ENCODE measurements around the gene SPAG8. TPM values are rescaled to one million over a fixed set of nuclear protein-coding genes. Genes with fewer than 3 reads are reported as not detected.

The SPAG8 gene
- total RNA-seq, 1 experiment from 2014 or later = 0.50 TPM

GRCh38 chr9:35820076-35820475 is 8.0 kb upstream of the SPAG8 start:
- H2AFZ ChIP-seq (ENCODE audit: low read length) = no peak overlapping the region
- no peak overlapping the region for H2BK120ac ChIP-seq (ENCODE audit: low read depth, low read length, poor library complexity, severe bottlenecking)

More at GRCh38 chr9:35820076-35820475, 8.0 kb upstream of the SPAG8 start:
- Histone ChIP-seq H3K27ac (ENCODE audit: insufficient read length, low read depth, low read length) (no peak overlapping the region), H3K23me2 (ENCODE audit: insufficient read length, low read depth, low read length, poor library complexity, severe bottlenecking) (no peaks in the 10 kb centered on the region), H3K4ac (ENCODE audit: low read depth, low read length) (no peak overlapping the region), H3K4me1 (ENCODE audit: insufficient read depth, low read length) (peaks cover 3% of the 10 kb centered on the region; the same call in 1 of the 2 replicates), H3K56ac (ENCODE audit: insufficient read length, low read depth, low read length) (no peak overlapping the region), H3T11ph (ENCODE audit: low read length) (no peak overlapping the region), H2BK15ac (ENCODE audit: low read depth, low read length) (no peak overlapping the region), H2BK12ac (ENCODE audit: insufficient read length, low read depth, low read length) (no peak overlapping the region), H2BK5ac (ENCODE audit: insufficient read length, low read length) (no peak overlapping the region), H3K27me3 (ENCODE audit: insufficient read depth, low read length) (no peaks in the 10 kb centered on the region), H4K91ac (ENCODE audit: insufficient read length, low read depth, low read length) (no peak overlapping the region), H3K4me2 (ENCODE audit: insufficient read depth, insufficient read length, low read length) (no peak overlapping the region), H3K9ac (ENCODE audit: extremely low read depth, insufficient read length, low read length) (no peak overlapping the region), H3K79me2 (ENCODE audit: insufficient read depth, low read length) (no peaks in the 10 kb centered on the region), H3K18ac (ENCODE audit: insufficient read length, low read depth, low read length) (no peak overlapping the region), H3K9me3 (ENCODE audit: control insufficient read depth, low read depth, low read length) (no peaks in the 10 kb centered on the region), H2BK20ac (ENCODE audit: low read depth, low read length, poor library complexity, severe bottlenecking) (no peak overlapping the region), H3K79me1 (ENCODE audit: insufficient read depth, low read depth, low read length, poor library complexity, severe bottlenecking) (no peaks in the 10 kb centered on the region), H4K5ac (ENCODE audit: insufficient read length, low read depth, low read length) (no peak overlapping the region), H3K23ac (ENCODE audit: insufficient read length, low read depth, low read length) (no peak overlapping the region), H4K20me1 (ENCODE audit: control insufficient read depth, insufficient read depth, insufficient read length) (no peaks in the 10 kb centered on the region), H3K14ac (ENCODE audit: insufficient read depth, low read length) (no peak overlapping the region), H4K8ac (replicated peaks; ENCODE audit: insufficient read length, low read depth, low read length) (no peak overlapping the region), H2AK5ac (ENCODE audit: insufficient read length, low read length) (no peak overlapping the region)
- Mint-ChIP-seq H3K9me3 (no peaks in the 10 kb centered on the region), H3K4me1 (peaks cover 19 to 27% of the 10 kb centered on the region in 2 experiments), H3K36me3 (ENCODE audit: insufficient read depth in 1 of 3, low read depth in 3 of 3) (peaks cover 0 to 3% (median 0%) of the 10 kb centered on the region in 3 experiments; a peak in 1 of 7 replicates), H3K4me3 (no peak overlapping the region), H3K27me3 (ENCODE audit: low read depth) (peaks cover 7% of the 10 kb centered on the region), H3K27ac (no peak overlapping the region)
- no peak for TF ChIP-seq CTCF (conservative IDR thresholded peaks at IDR 0.05)
- no peak for DNase-seq

All from H9 (cell line).